ENCODE data around the gene ANKLE1.
A peak's percentile ranks its signal among the peaks of the same experiment; 100 is the strongest.

The ANKLE1 gene

DNA sequence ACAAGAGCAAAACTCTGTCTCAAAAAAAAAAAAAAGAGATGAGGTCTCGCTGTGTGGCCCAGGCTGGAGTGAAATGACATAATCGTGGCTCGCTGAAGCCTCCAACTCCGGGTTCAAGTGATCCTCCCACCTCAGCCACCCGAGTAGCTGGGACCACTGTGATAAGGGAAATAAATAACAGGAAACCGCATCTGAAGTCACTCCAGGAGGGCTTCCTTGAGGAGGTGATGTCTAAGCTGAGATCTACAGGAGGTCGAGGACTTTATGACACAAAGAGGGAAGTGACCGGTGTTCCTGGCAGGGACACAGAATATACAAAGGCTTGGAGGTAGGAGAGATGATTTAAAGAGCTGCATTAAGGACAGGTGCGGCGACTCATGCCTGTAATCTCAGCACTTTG, 27.1 kb upstream of the ANKLE1 start:
- Histone ChIP-seq H3K9ac (ENCODE audit: low read depth, low read length) (no peak overlapping the region), H3K27me3 (ENCODE audit: insufficient read depth, low read length) (no peaks in the 10 kb centered on the region), H3K27ac (ENCODE audit: low read depth, low read length) (no peak overlapping the region), H3K4me3 (ENCODE audit: low read length) (no peak overlapping the region), H3K9me3 (ENCODE audit: insufficient read depth, low read depth, low read length) (peaks cover 8% of the 10 kb centered on the region), H3K4me1 (ENCODE audit: insufficient read depth, low read length) (no peaks in the 10 kb centered on the region), H3K36me3 (ENCODE audit: insufficient read depth, low read length) (peaks cover 14% of the 10 kb centered on the region)
- 91% methylated on average over 10 of the region's 10 CpGs for WGBS

DNA sequence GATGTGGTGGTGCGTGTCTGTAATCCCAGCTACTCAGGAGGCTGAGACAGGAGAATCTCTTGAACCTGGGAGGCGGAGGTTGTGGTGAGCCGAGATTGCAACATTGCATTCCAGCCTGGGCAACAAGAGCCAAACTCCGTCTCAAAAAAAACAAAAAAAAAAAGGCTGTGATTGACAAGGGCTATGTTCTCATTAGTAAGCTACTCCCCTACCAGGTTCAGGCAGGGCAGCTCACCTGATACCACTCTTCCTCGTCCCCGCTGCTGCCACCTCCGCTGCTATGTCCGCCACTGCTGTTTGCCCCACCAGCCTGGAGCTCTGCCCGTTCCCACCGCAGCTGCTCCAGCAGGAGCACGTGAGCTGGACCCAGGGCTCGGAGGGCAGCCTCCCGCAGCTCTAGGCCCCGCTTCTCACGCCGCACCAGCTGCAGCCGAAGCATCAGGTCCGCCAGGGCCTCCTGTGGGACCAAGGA, 26.5 kb upstream of the ANKLE1 start:
- 91% methylated on average over 18 of the region's 18 CpGs for WGBS
- H3K4me1 ChIP-seq (ENCODE audit: insufficient read depth, low read length): no peaks in the 10 kb centered on the region
- H3K27ac ChIP-seq (ENCODE audit: low read depth, low read length): no peak overlapping the region
- H3K27me3 ChIP-seq (ENCODE audit: insufficient read depth, low read length): no peaks in the 10 kb centered on the region
- peaks cover 14% of the 10 kb centered on the region for H3K36me3 ChIP-seq (ENCODE audit: insufficient read depth, low read length)
- H3K9ac ChIP-seq (ENCODE audit: low read depth, low read length): no peak overlapping the region
- H3K9me3 ChIP-seq (ENCODE audit: insufficient read depth, low read depth, low read length): peaks cover 13% of the 10 kb centered on the region
- H3K4me3 ChIP-seq (ENCODE audit: low read length): no peak overlapping the region

DNA sequence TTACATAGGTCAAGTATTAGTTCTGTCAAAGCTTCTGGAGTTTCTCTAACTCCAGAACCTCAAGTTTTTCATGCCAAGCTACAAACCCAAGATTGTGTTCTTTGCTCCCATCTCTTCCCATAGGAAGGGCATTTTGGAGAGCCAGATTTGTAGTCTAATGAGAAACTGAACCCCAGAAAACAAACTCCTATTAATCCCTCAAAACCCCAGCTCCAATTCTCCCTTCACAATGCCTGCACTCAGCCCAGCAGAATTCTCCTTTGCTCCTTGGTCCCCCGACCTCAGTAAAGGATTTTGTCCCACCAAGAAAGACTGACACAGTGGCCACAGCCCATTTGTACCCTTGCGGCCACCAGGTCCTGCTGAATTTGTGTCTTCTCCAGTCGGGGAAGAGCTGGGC, 25.6 kb upstream of the ANKLE1 start:
- peaks cover 14% of the 10 kb centered on the region for H3K36me3 ChIP-seq (ENCODE audit: insufficient read depth, low read length)
- H3K27me3 ChIP-seq (ENCODE audit: insufficient read depth, low read length): no peaks in the 10 kb centered on the region
- H3K4me1 ChIP-seq (ENCODE audit: insufficient read depth, low read length): no peaks in the 10 kb centered on the region
- no peak overlapping the region for H3K9ac ChIP-seq (ENCODE audit: low read depth, low read length)
- WGBS: 87% methylated on average over 3 of the region's 3 CpGs
- no peak overlapping the region for H3K27ac ChIP-seq (ENCODE audit: low read depth, low read length)
- H3K9me3 ChIP-seq (ENCODE audit: insufficient read depth, low read depth, low read length): peaks cover 13% of the 10 kb centered on the region
- H3K4me3 ChIP-seq (ENCODE audit: low read length): no peak overlapping the region

DNA sequence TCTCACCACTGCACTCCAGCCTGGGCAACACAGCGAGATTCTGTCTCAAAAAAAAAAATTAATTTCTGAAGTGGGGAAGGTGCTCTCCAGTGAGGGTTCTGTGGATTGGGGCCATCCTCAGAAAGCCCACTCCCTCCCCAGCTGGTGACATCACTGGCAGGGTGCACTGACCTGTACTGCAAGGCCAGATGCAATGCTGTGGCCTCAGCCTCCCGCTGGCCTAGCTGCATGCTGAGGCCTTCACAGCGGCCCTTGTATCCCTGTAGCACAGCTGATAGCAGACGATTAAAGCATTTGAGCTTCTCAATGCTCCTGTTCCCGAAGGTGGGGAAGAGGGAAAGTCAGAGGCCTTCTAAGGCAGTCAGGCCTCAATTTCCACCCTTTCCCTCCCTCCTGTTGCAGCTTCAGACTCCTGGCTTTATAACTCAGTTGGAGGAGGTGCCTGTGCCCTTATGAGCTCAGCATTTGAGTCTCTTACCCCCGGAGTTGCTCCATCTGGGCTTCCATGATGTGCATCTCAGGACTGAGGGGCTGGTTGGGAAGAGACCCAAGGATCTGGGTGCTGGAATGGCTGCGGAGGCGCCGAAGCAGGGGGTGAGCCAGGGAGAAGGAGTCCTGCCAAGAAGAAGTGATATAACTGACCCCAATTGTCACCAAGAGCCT, 22.5 kb upstream of the ANKLE1 start:
- WGBS: 95% methylated on average over 9 of the region's 9 CpGs
- Histone ChIP-seq H3K4me1 (ENCODE audit: insufficient read depth, low read length) (no peaks in the 10 kb centered on the region), H3K27ac (ENCODE audit: low read depth, low read length) (no peak overlapping the region), H3K27me3 (ENCODE audit: insufficient read depth, low read length) (no peaks in the 10 kb centered on the region), H3K9ac (ENCODE audit: low read depth, low read length) (no peak overlapping the region), H3K36me3 (ENCODE audit: insufficient read depth, low read length) (peaks cover 14% of the 10 kb centered on the region), H3K9me3 (ENCODE audit: insufficient read depth, low read depth, low read length) (peaks cover 13% of the 10 kb centered on the region), H3K4me3 (ENCODE audit: low read length) (no peak overlapping the region)

DNA sequence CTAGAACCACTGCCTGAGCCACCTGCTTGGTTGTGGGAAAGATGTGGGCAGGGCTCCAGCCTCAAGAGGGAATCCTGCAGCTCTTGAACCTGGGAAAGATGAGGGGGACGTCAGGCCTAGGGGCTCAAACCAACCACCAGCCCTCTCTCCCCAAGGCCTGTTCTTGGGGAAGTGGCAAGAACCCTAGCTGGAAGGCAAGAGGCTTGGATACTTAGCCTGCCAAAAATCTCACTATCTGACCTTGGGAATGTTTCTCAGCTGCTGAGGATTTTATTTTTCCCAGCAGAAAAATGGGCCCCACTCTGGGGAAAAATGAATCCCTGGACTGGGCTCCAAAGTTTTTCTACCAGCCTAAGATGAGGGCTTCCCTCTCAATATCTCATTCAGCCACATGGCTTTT, 21.8 kb upstream of the ANKLE1 start:
- Histone ChIP-seq H3K27me3 (ENCODE audit: insufficient read depth, low read length) (no peaks in the 10 kb centered on the region), H3K4me1 (ENCODE audit: insufficient read depth, low read length) (0 out of 2 replicates have a peak, but pooled peaks cover 4% of the 10 kb centered on the region), H3K9ac (ENCODE audit: low read depth, low read length) (no peak overlapping the region), H3K9me3 (ENCODE audit: insufficient read depth, low read depth, low read length) (peaks cover 13% of the 10 kb centered on the region), H3K27ac (ENCODE audit: low read depth, low read length) (no peak overlapping the region), H3K4me3 (ENCODE audit: low read length) (no peak overlapping the region), H3K36me3 (ENCODE audit: insufficient read depth, low read length) (peaks cover 14% of the 10 kb centered on the region)
- 67% methylated on average over 1 of the region's 1 CpG for WGBS

DNA sequence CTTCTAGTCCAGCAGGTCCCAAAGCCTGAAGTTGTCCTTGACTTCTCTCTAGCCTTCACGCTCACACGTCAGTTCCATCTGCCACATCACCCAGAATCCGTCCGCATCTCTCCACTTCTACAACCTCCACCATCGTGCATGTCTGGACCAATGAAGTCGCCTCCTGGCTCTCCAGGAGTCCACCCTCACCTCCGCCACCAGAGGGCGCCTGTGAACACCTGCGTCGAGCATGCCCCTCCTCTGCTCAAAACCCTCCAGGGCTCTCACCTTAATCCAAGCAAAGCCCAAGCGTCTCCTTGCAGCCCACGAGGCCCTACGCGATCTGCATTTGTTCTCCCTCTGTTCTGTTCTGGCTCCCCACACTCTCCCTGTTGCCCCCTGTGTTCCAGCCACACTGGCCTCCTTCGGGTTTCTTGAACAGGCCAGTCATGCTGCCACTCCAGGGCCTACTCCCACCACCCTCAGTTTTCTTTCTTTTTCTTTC, 20.8 kb upstream of the ANKLE1 start:
- Histone ChIP-seq H3K9ac (ENCODE audit: low read depth, low read length) (peak overlapping the region; percentile 47; the same call in 1 of the 2 replicates), H3K4me3 (ENCODE audit: low read length) (no peak overlapping the region), H3K27ac (ENCODE audit: low read depth, low read length) (peak overlapping the region; percentile 66; the same call in 1 of the 2 replicates), H3K36me3 (ENCODE audit: insufficient read depth, low read length) (peaks cover 11% of the 10 kb centered on the region), H3K27me3 (ENCODE audit: insufficient read depth, low read length) (no peaks in the 10 kb centered on the region), H3K9me3 (ENCODE audit: insufficient read depth, low read depth, low read length) (peaks cover 13% of the 10 kb centered on the region), H3K4me1 (ENCODE audit: insufficient read depth, low read length) (0 out of 2 replicates have a peak, but pooled peaks cover 5% of the 10 kb centered on the region)
- 15% methylated on average over 15 of the region's 15 CpGs for WGBS

DNA sequence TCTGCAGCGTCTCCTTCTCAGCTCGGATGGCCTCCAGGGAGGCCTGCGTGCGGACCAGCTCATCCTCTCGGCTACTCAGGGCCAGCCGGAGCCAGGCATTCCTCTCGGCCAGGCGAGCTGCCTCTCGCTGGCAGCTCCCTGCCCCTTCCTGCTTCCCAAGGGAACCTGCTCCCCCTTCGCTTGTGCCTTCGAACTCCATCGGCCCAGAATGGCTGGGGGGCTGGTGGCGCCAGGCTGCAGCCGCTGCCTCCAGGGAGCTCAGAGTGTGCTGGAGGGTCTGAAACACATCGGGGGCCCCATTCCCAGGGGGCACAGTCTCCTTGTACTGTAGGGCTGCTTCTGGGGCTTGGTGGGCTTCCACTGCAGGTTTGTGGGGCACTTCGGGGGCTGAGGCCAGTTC, 19.1 kb upstream of the ANKLE1 start:
- 90% methylated on average over 16 of the region's 16 CpGs for WGBS

DNA sequence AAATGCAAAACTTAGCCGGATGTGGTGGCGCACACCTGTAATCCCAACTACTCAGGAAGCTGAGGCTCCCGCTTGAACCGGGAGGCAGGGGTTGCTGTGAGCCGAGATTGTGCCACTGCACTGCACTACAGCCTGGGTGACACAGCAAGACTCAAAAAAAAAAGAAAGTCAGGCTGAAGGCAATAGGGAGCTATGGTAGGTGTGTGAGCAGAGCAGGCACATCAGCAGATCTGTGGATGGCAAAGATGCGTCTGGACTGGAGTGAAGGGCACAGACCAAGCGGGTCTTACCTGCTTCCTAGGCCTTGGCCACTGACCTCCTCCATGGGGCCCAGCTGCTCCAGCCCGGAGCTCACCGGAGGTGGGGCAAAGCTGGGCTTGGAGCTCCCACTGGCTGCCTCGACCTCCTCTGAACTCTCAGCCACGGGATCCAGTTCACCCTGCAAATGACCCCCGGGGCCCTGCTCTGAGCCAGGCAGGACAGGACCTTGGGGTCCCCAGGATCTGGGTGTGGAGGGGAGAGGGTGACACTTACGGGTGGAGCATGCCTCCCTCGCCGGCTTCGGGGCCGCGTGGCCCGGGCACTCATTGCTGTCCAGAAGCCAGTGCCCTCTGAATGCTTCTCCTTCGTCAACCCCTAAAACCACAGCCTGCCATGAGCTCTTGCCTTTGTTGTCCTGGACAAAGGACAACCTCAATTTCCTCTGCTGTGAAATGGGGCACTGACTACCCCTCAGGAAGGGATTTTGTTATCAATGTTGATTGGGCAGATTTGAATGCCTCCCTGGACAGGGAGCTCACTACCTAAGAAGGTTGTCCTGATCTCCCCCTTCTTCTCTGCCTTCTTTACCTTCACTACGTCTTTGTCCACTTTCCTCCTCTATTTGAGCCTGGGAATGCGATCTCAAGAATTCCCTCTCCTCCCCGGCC, 17.7 kb upstream of the ANKLE1 start:
- Histone ChIP-seq H3K27ac (ENCODE audit: low read depth, low read length) (peak overlapping the region; percentile 63), H3K9ac (ENCODE audit: low read depth, low read length) (0 out of 2 replicates have a peak overlapping the region, but pooled peaks have one; percentile 3), H3K9me3 (ENCODE audit: insufficient read depth, low read depth, low read length) (peaks cover 10% of the 10 kb centered on the region), H3K4me3 (ENCODE audit: low read length) (peak overlapping the region; percentile 6; the same call in 1 of the 2 replicates), H3K4me1 (ENCODE audit: insufficient read depth, low read length) (0 out of 2 replicates have a peak, but pooled peaks cover 8% of the 10 kb centered on the region), H3K36me3 (ENCODE audit: insufficient read depth, low read length) (peaks cover 10% of the 10 kb centered on the region), H3K27me3 (ENCODE audit: insufficient read depth, low read length) (no peaks in the 10 kb centered on the region)
- 93% methylated on average over 23 of the region's 23 CpGs for WGBS

More for the DNA sequence above, 19.1 kb upstream of the ANKLE1 start:
- H3K36me3 ChIP-seq (ENCODE audit: insufficient read depth, low read length): peaks cover 11% of the 10 kb centered on the region
- 0 out of 2 replicates have a peak, but pooled peaks cover 5% of the 10 kb centered on the region for H3K4me1 ChIP-seq (ENCODE audit: insufficient read depth, low read length)
- H3K27ac ChIP-seq (ENCODE audit: low read depth, low read length): no peak overlapping the region
- no peak overlapping the region for H3K9ac ChIP-seq (ENCODE audit: low read depth, low read length)
- peaks cover 13% of the 10 kb centered on the region for H3K9me3 ChIP-seq (ENCODE audit: insufficient read depth, low read depth, low read length)
- H3K4me3 ChIP-seq (ENCODE audit: low read length): no peak overlapping the region
- H3K27me3 ChIP-seq (ENCODE audit: insufficient read depth, low read length): no peaks in the 10 kb centered on the region

DNA sequence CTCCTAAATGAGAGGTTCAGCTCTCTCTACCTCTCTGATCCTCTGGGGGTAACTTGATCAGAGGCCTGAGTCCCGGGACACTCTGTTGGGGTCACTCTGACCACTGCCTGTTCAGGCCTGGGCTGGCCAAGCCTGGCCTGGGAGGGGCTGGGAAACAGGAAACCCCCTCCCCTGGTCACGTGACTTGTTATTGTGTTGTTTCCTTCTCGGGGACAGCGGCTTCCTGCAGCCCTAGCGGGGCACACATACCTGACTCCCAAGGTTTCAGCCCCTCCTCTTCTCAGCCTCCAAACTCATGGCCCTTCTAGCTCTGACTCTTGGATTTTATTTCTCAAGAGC, 17.1 kb upstream of the ANKLE1 start, which contains the start of gene USHBP1:
Gene USHBP1, minus strand, starts transcription at position 105 of the 339 bp plus-strand sequence. CDS start 446 bp downstream, outside the sequence.
- peaks cover 9% of the 10 kb centered on the region for H3K36me3 ChIP-seq (ENCODE audit: insufficient read depth, low read length)
- peak within 1 kb of the TSS; percentile 3; the same call in 1 of the 2 replicates for H3K9ac ChIP-seq (ENCODE audit: low read depth, low read length)
- peak within 1 kb of the TSS; percentile 6; the same call in 1 of the 2 replicates for H3K4me3 ChIP-seq (ENCODE audit: low read length)
- H3K4me1 ChIP-seq (ENCODE audit: insufficient read depth, low read length): 0 out of 2 replicates have a peak, but pooled peaks cover 8% of the 10 kb centered on the region
- H3K27ac ChIP-seq (ENCODE audit: low read depth, low read length): peak within 1 kb of the TSS; percentile 63
- H3K9me3 ChIP-seq (ENCODE audit: insufficient read depth, low read depth, low read length): peaks cover 5% of the 10 kb centered on the region
- H3K27me3 ChIP-seq (ENCODE audit: insufficient read depth, low read length): no peaks in the 10 kb centered on the region
- WGBS: 39% methylated on average over 5 of the region's 5 CpGs

DNA sequence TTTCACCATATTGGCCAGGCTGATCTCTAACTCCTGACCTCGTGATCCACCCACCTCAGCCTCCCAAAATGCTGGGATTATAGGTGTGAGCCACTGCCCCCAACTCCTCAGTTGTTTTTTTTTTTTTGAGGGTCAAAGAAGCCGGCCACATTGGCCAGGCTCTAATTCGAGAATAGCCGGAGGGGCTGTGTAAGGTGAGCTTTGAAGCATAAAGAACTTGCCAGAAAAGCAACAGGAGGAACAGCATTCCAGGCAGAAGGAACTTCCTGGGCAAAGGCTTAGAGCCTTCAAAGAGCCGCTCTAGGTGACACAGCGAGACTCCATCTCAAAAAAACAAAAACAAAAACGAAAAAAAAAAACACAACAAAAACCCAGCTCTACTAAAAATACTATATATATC, 15.7 kb upstream of the ANKLE1 start:
- Histone ChIP-seq H3K9me3 (ENCODE audit: insufficient read depth, low read depth, low read length) (no peaks in the 10 kb centered on the region), H3K27me3 (ENCODE audit: insufficient read depth, low read length) (no peaks in the 10 kb centered on the region), H3K9ac (ENCODE audit: low read depth, low read length) (no peak overlapping the region), H3K4me1 (ENCODE audit: insufficient read depth, low read length) (0 out of 2 replicates have a peak, but pooled peaks cover 8% of the 10 kb centered on the region), H3K27ac (ENCODE audit: low read depth, low read length) (no peak overlapping the region), H3K36me3 (ENCODE audit: insufficient read depth, low read length) (peaks cover 15% of the 10 kb centered on the region), H3K4me3 (ENCODE audit: low read length) (no peak overlapping the region)
- 94% methylated on average over 7 of the region's 7 CpGs for WGBS

DNA sequence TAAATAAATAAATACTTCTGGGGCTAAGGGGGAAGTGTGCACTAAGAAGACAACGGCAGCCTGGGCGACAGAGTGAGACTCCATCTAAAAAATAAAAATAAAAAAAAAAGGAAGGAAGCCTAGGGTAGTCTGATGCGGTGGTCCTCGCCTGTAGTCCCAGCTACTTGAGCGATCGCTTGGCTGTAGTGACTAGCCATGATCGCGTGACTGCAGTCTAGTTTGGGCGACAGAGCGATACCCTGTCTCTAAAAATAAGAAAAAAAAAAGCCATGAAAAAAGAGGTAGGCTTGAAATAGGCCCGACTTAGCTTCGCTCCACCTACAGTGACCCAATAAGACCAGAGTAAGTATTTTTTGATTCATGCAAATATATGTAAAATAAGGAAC, 15.1 kb upstream of the ANKLE1 start:
- no peak overlapping the region for H3K4me3 ChIP-seq (ENCODE audit: low read length)
- H3K9me3 ChIP-seq (ENCODE audit: insufficient read depth, low read depth, low read length): no peaks in the 10 kb centered on the region
- WGBS: 93% methylated on average over 9 of the region's 12 CpGs
- H3K4me1 ChIP-seq (ENCODE audit: insufficient read depth, low read length): 0 out of 2 replicates have a peak, but pooled peaks cover 8% of the 10 kb centered on the region
- no peak overlapping the region for H3K27ac ChIP-seq (ENCODE audit: low read depth, low read length)
- no peaks in the 10 kb centered on the region for H3K27me3 ChIP-seq (ENCODE audit: insufficient read depth, low read length)
- peaks cover 21% of the 10 kb centered on the region for H3K36me3 ChIP-seq (ENCODE audit: insufficient read depth, low read length)
- H3K9ac ChIP-seq (ENCODE audit: low read depth, low read length): no peak overlapping the region
